Endothelial cell of umbilical vein (primary cell): ENCODE results near the gene AIDA. TPM values are rescaled to one million over a fixed set of nuclear protein-coding genes. Genes with fewer than 3 reads are reported as not detected.

ENCODE experiments used
- BruUV-seq: library from RNA; stranded (reverse); fragments of 400-500 nt; replicated peaks from 2 replicates; lab custom pipeline; 2021; lab: Mats Ljungman, UMichigan
- CTCF ChIA-PET: fragments of 300-600, 350-600 bp; sonication (Branson Sonifier 250); formaldehyde crosslinking; loops from one replicate; lab custom pipeline; 2021; ENCODE audit warnings: antibody characterized with exemption, inconsistent platforms; lab: Charles Lee
- POLR2A ChIA-PET: fragments of 300-600, 350-600 bp; sonication (Branson Sonifier 250); formaldehyde crosslinking; loops from one replicate; lab custom pipeline; 2021; ENCODE audit warnings: antibody characterized with exemption, inconsistent platforms; lab: Charles Lee
- DNase-seq: peaks from one replicate; pipeline ENCODE4 v3.0.0-alpha.2; 2011; ENCODE audit warnings: low read depth, low spot score
- FAIRE-seq: peaks from 2 replicates; lab custom pipeline; 2011; peaks lifted over from hg19 to GRCh38; lab: Jason Lieb, UNC
- H2AFZ ChIP-seq: 2 replicates; pipeline ENCODE4 v1.6.0; 2012; ENCODE audit warnings: low read depth, low read length, control low read depth, inconsistent platforms
- H3K27ac ChIP-seq: 2 replicates; pipeline ENCODE4 v1.5.1; 2011; ENCODE audit warnings: low read depth, mild to moderate bottlenecking, control low read depth, low read length, moderate library complexity; ENCODE audit not compliant: insufficient read depth
- H3K27me3 ChIP-seq, 2 experiments: 2 replicates each; pipeline versions ENCODE4 v1.6.0 to v1.6.1; 2011; ENCODE audit warnings: low read length in 2 of 2, mixed read lengths in 1 of 2; ENCODE audit not compliant: control insufficient read depth in 2 of 2, insufficient read depth in 2 of 2
- H3K36me3 ChIP-seq, 2 experiments: 2 replicates in 1 of 2; 3 replicates in 1 of 2; pipeline ENCODE4 v1.5.1; 2011; ENCODE audit warnings: low read length in 2 of 2, mild to moderate bottlenecking in 1 of 2, moderate library complexity in 1 of 2; ENCODE audit not compliant: control insufficient read depth in 2 of 2, insufficient read depth in 2 of 2; ENCODE audit errors: extremely low read depth in 1 of 2
- H3K4me1 ChIP-seq: 3 replicates; pipeline ENCODE4 v1.5.1; 2011; ENCODE audit warnings: mild to moderate bottlenecking, low read length; ENCODE audit not compliant: control insufficient read depth, insufficient read depth; ENCODE audit errors: extremely low read depth
- H3K4me2 ChIP-seq: 2 replicates; pipeline ENCODE4 v1.6.1; 2011; ENCODE audit warnings: low read length, control low read depth, mixed read lengths; ENCODE audit not compliant: insufficient read depth
- H3K4me3 ChIP-seq, 3 experiments: fragments of 200-600 bp in 1 of 3; sonication (generic), shearing (Covaris generic) in 1 of 3; replicated peaks in 1 of 3; 2 replicates each; pipeline ENCODE4 v1.5.1; 2011 to 2016; ENCODE audit warnings: control low read depth in 3 of 3, low read length in 3 of 3, mild to moderate bottlenecking in 2 of 3, inconsistent platforms in 1 of 3, low read depth in 1 of 3, moderate library complexity in 1 of 3; ENCODE audit not compliant: insufficient read depth in 1 of 3
- H3K79me2 ChIP-seq: 2 replicates; pipeline ENCODE4 v1.6.0; 2012; ENCODE audit warnings: low read length, inconsistent platforms; ENCODE audit not compliant: control insufficient read depth, insufficient read depth
- H3K9ac ChIP-seq: replicated peaks from 2 replicates; pipeline ENCODE3; 2011; ENCODE audit warnings: low read length, control low read depth; ENCODE audit not compliant: insufficient read depth; ENCODE audit errors: extremely low read depth
- H3K9me1 ChIP-seq: replicated peaks from 3 replicates; pipeline ENCODE4 v1.6.0; 2011; ENCODE audit warnings: mild to moderate bottlenecking, low read length; ENCODE audit not compliant: control insufficient read depth, insufficient read depth; ENCODE audit errors: extremely low read depth
- H3K9me3 ChIP-seq: replicated peaks from 2 replicates; pipeline ENCODE4 v1.5.1; 2012; ENCODE audit warnings: low read length, inconsistent platforms; ENCODE audit not compliant: control insufficient read depth, insufficient read depth
- H4K20me1 ChIP-seq: replicated peaks from 2 replicates; pipeline ENCODE3; 2011; ENCODE audit warnings: mild to moderate bottlenecking, low read length; ENCODE audit not compliant: control insufficient read depth, insufficient read depth; ENCODE audit errors: extremely low read depth
- CTCF ChIP-seq, 2 donors: IDR thresholded peaks; 1 replicate in 1 of 2; 2 replicates in 1 of 2; pipeline ENCODE4 v1.5.1; 2011; ENCODE audit warnings: low read length in 2 of 2, mild to moderate bottlenecking in 2 of 2, moderate library complexity in 2 of 2, control low read depth in 1 of 2, inconsistent platforms in 1 of 2, low read depth in 1 of 2; ENCODE audit not compliant: insufficient read depth in 1 of 2; ENCODE audit errors: extremely low read depth in 1 of 2
- EZH2 ChIP-seq: IDR thresholded peaks from 2 replicates; pipeline ENCODE4 v1.6.1; 2012; ENCODE audit warnings: borderline replicate concordance, low read depth, mild to moderate bottlenecking, moderate library complexity, low read length, inconsistent platforms; ENCODE audit not compliant: severe bottlenecking
- FOS ChIP-seq: IDR thresholded peaks from 2 replicates; pipeline ENCODE4 v1.6.1; 2011; ENCODE audit warnings: mild to moderate bottlenecking, low read length, moderate library complexity, borderline replicate concordance; ENCODE audit not compliant: insufficient read depth
- GATA2 ChIP-seq: IDR thresholded peaks from 2 replicates; pipeline ENCODE4 v1.7.0; 2011; ENCODE audit warnings: low read depth, mild to moderate bottlenecking, moderate library complexity, mixed read lengths, low read length; ENCODE audit not compliant: insufficient read length, insufficient read depth
- JUN ChIP-seq: IDR thresholded peaks from 2 replicates; pipeline ENCODE4 v1.6.1; 2011; ENCODE audit warnings: borderline replicate concordance, low read depth; ENCODE audit not compliant: insufficient read length, insufficient read depth
- MAX ChIP-seq: IDR thresholded peaks from 2 replicates; pipeline ENCODE4 v1.6.1; 2011; ENCODE audit not compliant: insufficient read depth, insufficient read length
- MYC ChIP-seq: IDR thresholded peaks from one replicate; pipeline ENCODE4 v1.6.1; 2011; ENCODE audit warnings: mild to moderate bottlenecking, low read depth, low read length
- POLR2A ChIP-seq: IDR thresholded peaks from 2 replicates; pipeline ENCODE4 v1.6.1; 2012; ENCODE audit warnings: low read depth, mild to moderate bottlenecking, control low read depth, low read length
- POLR2AphosphoS5 ChIP-seq: IDR thresholded peaks from 2 replicates; pipeline ENCODE4 v1.6.1; 2012; ENCODE audit warnings: low read depth, mild to moderate bottlenecking, control low read depth, low read length, moderate library complexity; ENCODE audit not compliant: insufficient read depth
- dilution Hi-C: fragments of 300-500 bp; cut with MboI; formaldehyde crosslinking; loops from one replicate; pipeline ENCODE4 v1.15.0; 2019; ENCODE audit warnings: low sequenced_read_pairs; ENCODE audit not compliant: extremely low pct_ligation_motif_present
- intact Hi-C: fragments of 100-400 bp; cut with micrococcal nuclease; formaldehyde crosslinking; loops from one replicate; pipeline ENCODE4 v1.10.0; 2022
- polyA plus RNA-seq, 4 experiments: library from polyadenylated mRNA; depleted of rRNA in 3 of 4; stranded (reverse) in 3 of 4; unstranded in 1 of 4; fragments of >200 nt; gene quantifications; 2 replicates each; pipeline versions ENCODE4 v1.2.1 to v1.2.3, GENCODE V29; 2011 to 2012; ENCODE audit warnings: missing spikeins in 1 of 4
- total RNA-seq: library from RNA; stranded (reverse); gene quantifications from 2 replicates; pipeline ENCODE4 v1.2.3, GENCODE V29; 2021

AIDA gene
- total and polyA plus RNA-seq, 2 donors (not counting 3 experiments of a cell fraction or from before 2014, with no cell fraction given), result 32.8 to 75.4 TPM

- no peak overlapping the region for H3K9ac ChIP-seq
- peaks cover 2 to 23% of the 10 kb centered on the region in 2 experiments for H3K36me3 ChIP-seq
- H3K9me1 ChIP-seq, result no peaks in the 10 kb centered on the region
- H3K4me3 ChIP-seq, result no peak overlapping the region
- CTCF ChIA-PET, result interaction anchor here (0.8 kb wide), 1 partner anchor 389 kb away, joined by 3 read pairs; no protein-coding TSS in a partner anchor
- intact Hi-C loops (loop anchor here (2.0 kb wide), 1 partner anchor 14 kb away; no protein-coding TSS in a partner anchor), dilution Hi-C loops (no loop called here)
- TF ChIP-seq MAX (no peak), POLR2AphosphoS5 (no peak), GATA2 (no peak), EZH2 (no peak)
- H4K20me1 ChIP-seq, result no peaks in the 10 kb centered on the region
- DNase-seq (no peak), FAIRE-seq (no peak)
- H3K27me3 ChIP-seq, result no peaks in the 10 kb centered on the region
- no peak overlapping the region for H2AFZ ChIP-seq
- no peak overlapping the region for H3K4me2 ChIP-seq
- no peaks in the 10 kb centered on the region for H3K9me3 ChIP-seq
- no peak overlapping the region for H3K27ac ChIP-seq
- no peaks in the 10 kb centered on the region for H3K4me1 ChIP-seq
- H3K79me2 ChIP-seq, result no peaks in the 10 kb centered on the region
- BruUV-seq, result no TSS peak
- POLR2A ChIA-PET, result no interaction called here
These were observed 22.4 kb upstream of the AIDA start for GRCh38 chr1:222734740-222735139.

GRCh38 chr1:222732216-222733159 lies 20.2 kb upstream of the AIDA start:
- intact Hi-C loops (no loop called here), dilution Hi-C loops (no loop called here)
- no peak for DNase-seq
- BruUV-seq, result no TSS peak
- H3K27me3 ChIP-seq, result no peaks in the 10 kb centered on the region
- ChIA-PET CTCF (interaction anchor here (0.8 to 1.2 kb wide), 4 partner anchors 257 to 401 kb away, joined by 3 to 4 read pairs (median 3); no protein-coding TSS in a partner anchor), POLR2A (no interaction called here)
- H3K9ac ChIP-seq, result no peak overlapping the region
- H3K4me1 ChIP-seq, result no peaks in the 10 kb centered on the region
- no peaks in the 10 kb centered on the region for H3K9me1 ChIP-seq
- H3K79me2 ChIP-seq, result no peaks in the 10 kb centered on the region
- H3K4me3 ChIP-seq, result no peak overlapping the region
- FAIRE-seq, result no peak
- no peak overlapping the region for H3K27ac ChIP-seq
- H2AFZ ChIP-seq, result no peak overlapping the region
- peaks cover 6 to 28% of the 10 kb centered on the region in 2 experiments for H3K36me3 ChIP-seq
- H4K20me1 ChIP-seq, result no peaks in the 10 kb centered on the region
- TF ChIP-seq POLR2A, result no peak
- no peak for TF ChIP-seq JUN
- TF ChIP-seq EZH2, result no peak
- TF ChIP-seq GATA2, result no peak
- TF ChIP-seq MYC, result no peak
- TF ChIP-seq MAX, result no peak
- no peak for TF ChIP-seq CTCF (IDR thresholded peaks at IDR 0.05; ENCODE audit: extremely low read depth in 1 of 2, insufficient read depth in 1 of 2, low read depth in 1 of 2, low read length in 2 of 2)
- no peak for TF ChIP-seq FOS
- no peak for TF ChIP-seq POLR2AphosphoS5
- H3K9me3 ChIP-seq, result no peaks in the 10 kb centered on the region
- no peak overlapping the region for H3K4me2 ChIP-seq
